Measurements from ENCODE around the gene TRABD2B. TPM values are rescaled to one million over a fixed set of nuclear protein-coding genes. Genes with fewer than 3 reads are reported as not detected.

TRABD2B gene
- total RNA-seq, 1 donor from 2014 or later, result 6.2 TPM

GRCh38 chr1:47732489-47732888 is 264.7 kb downstream of the TRABD2B start:
- Mint-ChIP-seq H3K27ac (no peak overlapping the region), H3K9me3 (no peaks in the 10 kb centered on the region), H3K27me3 (ENCODE audit: low read depth) (peaks cover 81% of the 10 kb centered on the region), H3K4me1 (peaks cover 4% of the 10 kb centered on the region), H3K36me3 (no peaks in the 10 kb centered on the region), H3K4me3 (no peak overlapping the region)
- no peak for DNase-seq (ENCODE audit: low spot score in 2 of 2, unreplicated experiment in 2 of 2)
- no peak for TF ChIP-seq CTCF (IDR thresholded peaks at IDR 0.05; ENCODE audit: unreplicated experiment)

DNA sequence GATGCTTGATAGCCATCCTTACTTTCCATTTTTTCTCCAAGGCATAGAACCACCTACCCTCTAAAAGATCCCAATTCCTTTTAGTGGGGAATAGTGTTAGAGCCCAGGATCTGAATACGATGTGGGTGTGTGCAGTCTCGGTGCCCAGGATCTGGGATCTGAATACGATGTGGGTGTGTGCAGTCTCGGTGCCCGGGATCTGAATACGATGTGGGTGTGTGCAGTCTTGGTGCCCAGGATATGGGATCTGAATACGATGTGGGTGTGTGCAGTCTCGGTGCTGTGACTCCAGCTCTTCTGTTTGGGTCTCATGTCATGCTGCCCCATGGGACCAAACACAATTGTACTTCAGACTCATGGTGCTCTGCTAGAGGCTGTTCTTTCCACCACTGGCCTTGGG is 265.5 kb downstream of the TRABD2B start:
- no peak for TF ChIP-seq CTCF (IDR thresholded peaks at IDR 0.05; ENCODE audit: unreplicated experiment)
- no peaks in the 10 kb centered on the region for H3K36me3 Mint-ChIP-seq
- no peak overlapping the region for H3K27ac Mint-ChIP-seq
- H3K9me3 Mint-ChIP-seq, result no peaks in the 10 kb centered on the region
- no peak for DNase-seq (ENCODE audit: low spot score in 2 of 2, unreplicated experiment in 2 of 2)
- H3K4me3 Mint-ChIP-seq, result no peak overlapping the region
- peaks cover 4% of the 10 kb centered on the region for H3K4me1 Mint-ChIP-seq
- peaks cover 81% of the 10 kb centered on the region for H3K27me3 Mint-ChIP-seq (ENCODE audit: low read depth)

- Mint-ChIP-seq H3K36me3 (no peaks in the 10 kb centered on the region), H3K27me3 (ENCODE audit: low read depth) (peaks cover 80% of the 10 kb centered on the region)
Measured at GRCh38 chr1:47729685-47730084, 267.5 kb downstream of the TRABD2B start.

GRCh38 chr1:47727697-47728085 is 269.5 kb downstream of the TRABD2B start:
- Mint-ChIP-seq H3K9me3 (no peaks in the 10 kb centered on the region), H3K27me3 (ENCODE audit: low read depth) (peaks cover 84% of the 10 kb centered on the region), H3K36me3 (no peaks in the 10 kb centered on the region), H3K27ac (no peak overlapping the region), H3K4me1 (peaks cover 14% of the 10 kb centered on the region), H3K4me3 (no peak overlapping the region)
- no peak for TF ChIP-seq CTCF (IDR thresholded peaks at IDR 0.05; ENCODE audit: unreplicated experiment)
- no peak for DNase-seq (ENCODE audit: low spot score in 2 of 2, unreplicated experiment in 2 of 2)

More at GRCh38 chr1:47729685-47730084, 267.5 kb downstream of the TRABD2B start:
- Mint-ChIP-seq H3K27ac (no peak overlapping the region), H3K4me3 (no peak overlapping the region), H3K9me3 (no peaks in the 10 kb centered on the region), H3K4me1 (peaks cover 14% of the 10 kb centered on the region)
- no peak for TF ChIP-seq CTCF (IDR thresholded peaks at IDR 0.05; ENCODE audit: unreplicated experiment)
- DNase-seq (ENCODE audit: low spot score in 2 of 2, unreplicated experiment in 2 of 2), result no peak

GRCh38 chr1:47727051-47727696 is 270.0 kb downstream of the TRABD2B start:
- H3K4me1 Mint-ChIP-seq, result peaks cover 14% of the 10 kb centered on the region
- H3K36me3 Mint-ChIP-seq, result no peaks in the 10 kb centered on the region
- no peak for DNase-seq (ENCODE audit: low spot score in 2 of 2, unreplicated experiment in 2 of 2)
- H3K9me3 Mint-ChIP-seq, result no peaks in the 10 kb centered on the region
- H3K4me3 Mint-ChIP-seq, result no peak overlapping the region
- no peak overlapping the region for H3K27ac Mint-ChIP-seq
- peaks cover 84% of the 10 kb centered on the region for H3K27me3 Mint-ChIP-seq (ENCODE audit: low read depth)
- no peak for TF ChIP-seq CTCF (IDR thresholded peaks at IDR 0.05; ENCODE audit: unreplicated experiment)

Data from mesothelial cell of epicardium (in vitro differentiated cells).